IPS-18a (cell line): ENCODE data around the gene MKI67.

Source experiments
- H3K27ac ChIP-seq: one replicate; pipeline ENCODE4 v1.5.1; 2013; ENCODE audit warnings: low read length
- H3K27me3 ChIP-seq: one replicate; pipeline ENCODE4 v1.6.1; 2013; ENCODE audit warnings: mild to moderate bottlenecking, low read length; ENCODE audit not compliant: control insufficient read depth, insufficient read depth
- H3K36me3 ChIP-seq: one replicate; pipeline ENCODE4 v1.6.1; 2013; ENCODE audit warnings: low read depth, low read length; ENCODE audit not compliant: control insufficient read depth
- H3K4me1 ChIP-seq: one replicate; pipeline ENCODE4 v1.6.1; 2013; ENCODE audit warnings: low read depth, low read length; ENCODE audit not compliant: control insufficient read depth
- H3K4me3 ChIP-seq: one replicate; pipeline ENCODE4 v1.5.1; 2013; ENCODE audit warnings: low read length
- H3K9ac ChIP-seq: one replicate; pipeline ENCODE4 v1.6.1; 2013; ENCODE audit warnings: mild to moderate bottlenecking, low read length, moderate library complexity
- H3K9me3 ChIP-seq: one replicate; pipeline ENCODE4 v1.6.1; 2013; ENCODE audit warnings: low read depth, low read length; ENCODE audit not compliant: control insufficient read depth

Gene MKI67

DNA sequence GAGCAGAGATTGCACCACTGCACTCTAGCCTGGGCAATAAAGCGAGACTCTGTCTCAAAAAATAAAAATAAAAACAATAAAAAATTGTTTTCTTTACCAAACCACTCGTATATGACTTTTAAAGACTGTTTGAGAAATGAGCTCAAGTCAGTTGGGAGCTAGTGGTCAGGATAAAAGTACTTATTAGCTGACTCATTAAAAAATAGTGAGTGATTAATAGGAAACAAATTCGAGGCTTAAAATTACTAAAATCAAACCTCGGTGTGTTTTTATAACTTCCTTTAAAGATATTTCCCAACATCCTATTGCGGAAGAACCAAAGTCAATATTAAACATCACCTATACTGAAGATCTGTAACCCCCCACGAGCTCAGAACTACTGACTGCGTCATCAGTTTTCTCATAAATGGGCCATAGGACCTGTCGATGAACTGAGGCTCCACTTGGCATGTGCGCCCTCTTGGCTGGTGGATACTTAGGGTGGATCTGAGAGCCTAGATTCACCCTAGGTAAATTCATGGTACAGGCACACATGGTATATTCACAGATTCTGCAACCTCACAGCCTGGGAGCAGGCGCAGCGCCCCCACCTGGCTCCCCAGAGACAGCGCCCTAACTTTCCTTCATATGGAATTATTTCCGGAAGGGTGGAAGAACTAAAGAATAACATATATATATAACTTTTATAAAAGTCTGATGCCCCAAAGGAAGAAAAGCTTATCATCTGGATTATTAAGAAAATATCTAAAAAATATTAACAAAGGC, 9.2 kb downstream of the MKI67 start:
- Histone ChIP-seq H3K9ac (no peak overlapping the region), H3K27me3 (no peaks in the 10 kb centered on the region), H3K36me3 (peaks cover 69% of the 10 kb centered on the region), H3K4me1 (no peaks in the 10 kb centered on the region), H3K9me3 (no peaks in the 10 kb centered on the region), H3K4me3 (no peak overlapping the region), H3K27ac (no peak overlapping the region)

- Histone ChIP-seq H3K27ac (no peak overlapping the region), H3K9me3 (no peaks in the 10 kb centered on the region), H3K36me3 (peaks cover 74% of the 10 kb centered on the region), H3K9ac (no peak overlapping the region), H3K4me1 (no peaks in the 10 kb centered on the region), H3K4me3 (no peak overlapping the region), H3K27me3 (no peaks in the 10 kb centered on the region)
Observed at GRCh38 chr10:128116187-128116586, 10.0 kb downstream of the MKI67 start.

- peaks cover 82% of the 10 kb centered on the region for H3K36me3 ChIP-seq
- no peak overlapping the region for H3K27ac ChIP-seq
Observed at GRCh38 chr10:128115356-128115755, 10.9 kb downstream of the MKI67 start.

GRCh38 chr10:128114901-128115300, 11.3 kb downstream of the MKI67 start:
- Histone ChIP-seq H3K9me3 (no peaks in the 10 kb centered on the region), H3K4me3 (no peak overlapping the region), H3K9ac (no peak overlapping the region), H3K36me3 (peaks cover 87% of the 10 kb centered on the region), H3K4me1 (no peaks in the 10 kb centered on the region), H3K27ac (no peak overlapping the region), H3K27me3 (no peaks in the 10 kb centered on the region)

More at GRCh38 chr10:128115356-128115755, 10.9 kb downstream of the MKI67 start:
- Histone ChIP-seq H3K9me3 (no peaks in the 10 kb centered on the region), H3K4me1 (no peaks in the 10 kb centered on the region), H3K9ac (no peak overlapping the region), H3K27me3 (no peaks in the 10 kb centered on the region), H3K4me3 (no peak overlapping the region)

DNA sequence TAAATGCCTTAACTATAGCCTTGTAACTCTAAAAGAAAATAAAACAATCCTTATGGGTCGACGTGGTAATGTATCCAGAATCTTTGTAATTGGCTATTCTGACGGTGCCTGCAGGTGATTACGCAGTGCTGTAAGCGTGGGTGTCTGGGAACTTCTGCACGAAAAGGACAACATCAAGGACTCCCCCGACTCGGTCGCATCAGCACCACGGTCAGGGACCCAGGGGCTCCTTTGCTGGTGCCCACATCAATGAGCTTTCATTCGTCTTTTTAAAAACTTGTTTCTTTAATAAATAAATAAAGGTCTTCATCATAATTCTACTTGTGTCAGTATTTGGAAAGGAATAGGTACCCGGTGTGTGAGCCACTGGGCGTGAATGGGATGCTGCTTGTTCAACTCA, 13.2 kb downstream of the MKI67 start:
- no peaks in the 10 kb centered on the region for H3K27me3 ChIP-seq
- H3K4me1 ChIP-seq = no peaks in the 10 kb centered on the region
- H3K4me3 ChIP-seq = no peak overlapping the region
- H3K36me3 ChIP-seq = peaks cover 89% of the 10 kb centered on the region
- no peak overlapping the region for H3K9ac ChIP-seq
- H3K27ac ChIP-seq = no peak overlapping the region
- no peaks in the 10 kb centered on the region for H3K9me3 ChIP-seq

DNA sequence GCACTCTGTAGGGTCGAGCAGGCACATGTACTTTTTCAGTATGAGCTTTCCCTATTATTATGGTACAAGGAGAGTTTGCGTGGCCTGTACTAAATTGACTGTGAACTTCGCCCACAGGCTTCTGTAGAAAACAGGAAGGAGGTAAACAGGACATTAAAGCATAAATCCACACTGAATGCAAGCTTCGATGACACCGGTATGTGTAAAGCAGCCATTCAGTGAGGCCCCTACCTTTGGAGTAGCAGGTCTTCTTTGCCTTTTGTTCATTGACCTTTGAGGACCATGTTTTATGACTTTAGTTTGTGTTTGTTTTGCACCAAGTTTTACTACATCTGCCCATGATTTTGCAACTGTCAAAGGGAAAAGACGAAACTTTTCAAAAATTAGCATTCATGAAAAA, 14.5 kb downstream of the MKI67 start:
- Histone ChIP-seq H3K4me3 (no peak overlapping the region), H3K4me1 (no peaks in the 10 kb centered on the region), H3K36me3 (peaks cover 98% of the 10 kb centered on the region), H3K27me3 (no peaks in the 10 kb centered on the region), H3K9ac (no peak overlapping the region), H3K27ac (no peak overlapping the region), H3K9me3 (no peaks in the 10 kb centered on the region)

- H3K27ac ChIP-seq = no peak overlapping the region
- H3K9ac ChIP-seq = no peak overlapping the region
- no peaks in the 10 kb centered on the region for H3K9me3 ChIP-seq
- no peaks in the 10 kb centered on the region for H3K4me1 ChIP-seq
- peaks cover 100% of the 10 kb centered on the region for H3K36me3 ChIP-seq
- H3K4me3 ChIP-seq = no peak overlapping the region
- no peaks in the 10 kb centered on the region for H3K27me3 ChIP-seq
Observed at GRCh38 chr10:128110339-128110738, 15.9 kb downstream of the MKI67 start.

DNA sequence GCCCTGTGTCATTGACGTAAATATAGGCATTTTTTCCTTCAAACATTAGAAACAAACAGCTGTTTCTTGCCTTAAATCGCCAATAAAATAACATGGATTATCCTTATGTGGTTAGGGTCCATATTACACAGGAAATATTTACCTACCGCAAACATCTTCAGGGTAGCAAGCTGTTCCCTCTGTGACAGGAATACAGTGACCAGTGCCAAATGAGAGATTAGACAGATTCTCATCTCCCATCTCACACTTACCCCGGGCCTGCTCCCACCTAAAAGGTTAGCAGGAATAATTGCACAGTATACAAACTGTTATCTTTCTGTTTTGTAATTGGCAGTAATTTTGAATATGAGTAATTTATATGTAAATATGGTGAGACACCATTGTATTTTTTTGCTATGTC, 16.5 kb downstream of the MKI67 start:
- Histone ChIP-seq H3K4me1 (no peaks in the 10 kb centered on the region), H3K9me3 (no peaks in the 10 kb centered on the region), H3K4me3 (no peak overlapping the region), H3K9ac (no peak overlapping the region), H3K27me3 (no peaks in the 10 kb centered on the region), H3K27ac (no peak overlapping the region), H3K36me3 (peaks cover 100% of the 10 kb centered on the region)

DNA sequence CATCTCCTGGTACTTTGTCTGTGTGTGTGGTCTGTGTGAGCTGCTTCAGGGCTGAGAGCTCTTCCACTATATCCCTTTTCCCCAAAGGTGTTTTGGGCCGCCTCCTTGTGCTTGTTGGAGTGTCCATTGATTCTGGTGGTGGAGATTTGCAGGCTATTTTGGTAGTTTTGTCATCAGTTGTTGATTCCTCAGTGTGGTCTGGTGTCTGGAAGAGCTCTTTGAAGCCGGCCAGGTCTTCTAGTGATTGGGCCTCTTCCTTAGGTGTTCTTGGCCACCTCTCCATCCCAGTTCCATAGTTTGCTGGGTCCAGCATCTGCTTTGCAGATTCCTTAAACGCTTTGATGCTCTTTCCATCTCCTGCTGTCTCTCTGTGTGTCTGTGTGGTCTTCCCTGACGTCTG, 20.8 kb downstream of the MKI67 start:
- H3K27ac ChIP-seq = no peak overlapping the region
- no peak overlapping the region for H3K9ac ChIP-seq
- no peak overlapping the region for H3K4me3 ChIP-seq
- H3K27me3 ChIP-seq = no peaks in the 10 kb centered on the region
- no peaks in the 10 kb centered on the region for H3K9me3 ChIP-seq
- peaks cover 100% of the 10 kb centered on the region for H3K36me3 ChIP-seq
- no peaks in the 10 kb centered on the region for H3K4me1 ChIP-seq

- Histone ChIP-seq H3K9me3 (no peaks in the 10 kb centered on the region), H3K27ac (no peak overlapping the region), H3K27me3 (no peaks in the 10 kb centered on the region), H3K4me3 (no peak overlapping the region), H3K9ac (no peak overlapping the region), H3K4me1 (no peaks in the 10 kb centered on the region), H3K36me3 (peaks cover 100% of the 10 kb centered on the region)
Observed at GRCh38 chr10:128103229-128103714, 23.0 kb downstream of the MKI67 start.

- H3K27me3 ChIP-seq = no peaks in the 10 kb centered on the region
- no peaks in the 10 kb centered on the region for H3K9me3 ChIP-seq
- H3K4me3 ChIP-seq = no peak overlapping the region
- no peak overlapping the region for H3K27ac ChIP-seq
- H3K9ac ChIP-seq = no peak overlapping the region
- peaks cover 100% of the 10 kb centered on the region for H3K36me3 ChIP-seq
- H3K4me1 ChIP-seq = no peaks in the 10 kb centered on the region
Observed at GRCh38 chr10:128102480-128103228, 23.6 kb downstream of the MKI67 start.
